ENCODE results near the gene PLAGL1.
"Not testable (repeated sequence)": the region's sequence is repeated elsewhere in the genome, so short reads cannot be mapped to it uniquely, and the experiment has no call there.

PLAGL1 gene

DNA sequence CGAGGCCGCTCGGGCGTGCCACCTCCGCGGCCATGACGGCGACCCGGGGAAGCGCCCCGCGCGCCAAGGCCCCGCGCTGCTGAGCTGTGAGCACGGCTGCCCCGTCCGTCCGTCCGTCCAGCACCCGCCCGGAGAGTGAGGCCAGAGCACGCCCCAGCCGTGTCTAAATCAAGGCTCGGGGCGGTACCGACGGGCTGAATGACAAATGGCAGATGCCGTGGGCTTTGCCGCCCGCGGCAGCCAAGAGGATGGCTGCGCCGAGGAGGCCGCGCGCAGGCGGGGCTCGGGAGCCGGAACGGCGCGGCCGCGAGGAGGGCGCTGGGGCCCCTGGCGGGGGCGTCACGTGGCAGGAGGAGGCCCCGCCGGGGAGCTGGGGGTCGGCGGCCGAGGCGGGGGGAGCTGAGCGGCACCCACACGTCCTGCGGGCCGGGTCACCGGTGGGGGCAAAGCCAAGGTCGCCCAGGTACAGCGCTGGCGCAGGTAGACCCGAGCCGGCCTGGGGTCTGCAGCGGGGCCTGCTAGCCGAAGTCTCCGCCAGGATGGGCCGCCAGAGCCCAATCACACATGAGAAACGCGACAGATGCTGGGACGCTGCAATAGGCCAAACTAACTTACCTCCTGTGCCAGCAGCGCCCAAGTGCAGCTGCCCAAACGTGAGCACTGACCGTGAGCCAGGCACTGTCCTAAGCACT is at the start of gene PLAGL1:
Gene PLAGL1, minus strand, starts transcription at position 140 of the 692 bp plus-strand sequence. CDS start 60,123 bp downstream, outside the sequence.
- ATAC-seq: peak; percentile 57 to 67

- ATAC-seq: peak; percentile 89 to 92
Measured at GRCh38 chr6:144055121-144055931, 47.3 kb upstream of the PLAGL1 start.

GRCh38 chr6:144053601-144054000 is 45.5 kb upstream of the PLAGL1 start:
- no peak for ATAC-seq

GRCh38 chr6:144052488-144052887 is 44.4 kb upstream of the PLAGL1 start:
- no peak for ATAC-seq

DNA sequence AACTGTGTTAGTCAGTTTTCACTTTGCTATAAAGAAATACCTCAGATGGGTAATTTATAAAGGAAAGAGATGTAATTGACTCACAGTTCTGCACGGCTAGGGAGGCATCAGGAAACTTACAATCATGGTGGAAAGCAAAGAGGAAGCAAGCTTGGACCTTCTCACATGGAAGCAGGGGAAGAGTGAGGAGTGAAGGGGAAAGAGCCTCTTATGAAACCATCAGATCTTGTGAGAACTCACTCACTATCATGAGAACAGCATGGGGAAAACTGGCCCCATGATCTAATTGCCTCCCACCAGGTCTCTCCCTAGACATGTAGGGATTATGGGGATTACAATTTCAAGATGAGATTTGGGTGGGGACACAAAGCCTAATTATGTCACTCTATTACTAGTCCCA is 41.3 kb upstream of the PLAGL1 start:
- no peak for ATAC-seq

DNA sequence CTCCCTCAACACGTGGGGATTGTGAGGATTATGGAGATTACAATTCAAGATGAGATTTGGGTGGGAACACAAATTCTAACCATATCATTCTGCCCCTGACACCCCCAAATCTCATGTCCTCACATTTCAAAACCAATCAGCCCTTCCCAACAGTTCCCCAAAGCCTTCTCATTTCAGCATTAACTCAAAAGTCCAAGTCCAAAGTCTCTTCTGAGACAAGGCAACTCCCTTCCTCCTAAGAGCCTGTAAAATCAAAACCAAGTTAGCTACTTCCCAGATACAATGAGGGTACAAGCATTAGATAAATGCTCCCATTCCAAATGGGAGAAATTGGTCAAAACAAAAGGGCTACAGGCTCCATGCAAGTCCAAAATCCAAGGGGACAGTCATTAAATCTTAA is 39.6 kb upstream of the PLAGL1 start:
- ATAC-seq: no peak

GRCh38 chr6:144046672-144047071 is 38.6 kb upstream of the PLAGL1 start:
- not testable (repeated sequence) for ATAC-seq

DNA sequence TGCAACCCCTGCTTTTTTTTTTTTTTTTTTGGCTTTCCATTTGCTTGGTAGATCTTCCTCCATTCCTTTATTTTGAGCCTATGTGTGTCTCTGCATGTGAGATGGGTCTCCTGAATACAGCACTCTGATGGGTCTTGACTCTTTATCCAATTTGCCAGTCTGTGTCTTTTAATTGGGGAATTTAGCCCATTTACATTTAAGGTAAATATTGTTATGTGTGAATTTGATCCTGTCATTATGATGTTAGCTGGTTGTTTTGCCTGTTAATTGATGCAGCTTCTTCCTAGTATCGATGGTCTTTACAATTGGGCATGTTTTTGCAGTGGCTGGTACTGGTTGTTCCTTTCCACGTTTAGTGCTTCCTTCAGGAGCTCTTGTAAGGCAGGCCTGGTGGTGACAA is 36.9 kb upstream of the PLAGL1 start:
- ATAC-seq: not testable (repeated sequence)

- ATAC-seq: no peak
Measured at GRCh38 chr6:144036835-144037195, 28.8 kb upstream of the PLAGL1 start.

DNA sequence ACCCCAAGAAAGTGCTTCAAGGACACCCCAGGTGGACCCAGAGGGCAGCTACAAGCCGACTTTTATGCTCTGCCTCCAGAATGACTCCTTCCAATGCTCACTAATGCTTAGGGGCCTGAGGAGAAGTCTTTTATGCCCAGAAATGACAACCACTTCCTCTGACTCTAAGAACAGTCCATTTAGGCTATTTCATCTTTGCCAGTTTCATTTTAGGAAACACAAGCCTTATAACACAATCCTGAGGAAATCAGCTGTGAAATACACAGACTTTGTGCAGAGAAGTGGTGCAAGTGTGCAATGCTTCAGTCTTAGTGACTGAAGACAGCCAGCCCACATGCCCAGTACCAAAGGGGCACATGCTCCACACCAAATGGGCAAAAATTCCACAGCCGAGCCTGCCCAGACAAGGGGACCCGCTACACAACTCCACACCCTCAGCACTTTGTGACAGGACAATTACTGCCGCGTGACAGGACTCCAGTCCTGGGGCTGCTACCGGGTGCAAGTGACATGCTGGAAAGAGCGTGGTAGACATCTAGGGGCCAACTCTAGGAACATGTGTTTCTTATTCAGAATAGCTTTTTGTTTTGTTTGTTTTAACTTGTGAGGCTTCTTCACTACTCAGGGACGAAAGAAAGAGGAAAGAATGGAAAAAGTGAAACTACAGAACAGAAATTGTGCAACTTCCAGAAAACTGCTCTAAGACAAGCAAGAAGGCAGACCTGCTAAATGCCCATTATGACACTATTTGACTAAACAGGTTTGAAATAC is 28.2 kb upstream of the PLAGL1 start:
- ATAC-seq: no peak

- no peak for ATAC-seq
Measured at GRCh38 chr6:144035416-144035815, 27.4 kb upstream of the PLAGL1 start.

- ATAC-seq: no peak
Measured at GRCh38 chr6:144033816-144034735, 26.0 kb upstream of the PLAGL1 start.

GRCh38 chr6:144029452-144029851 is 21.4 kb upstream of the PLAGL1 start:
- no peak for ATAC-seq

DNA sequence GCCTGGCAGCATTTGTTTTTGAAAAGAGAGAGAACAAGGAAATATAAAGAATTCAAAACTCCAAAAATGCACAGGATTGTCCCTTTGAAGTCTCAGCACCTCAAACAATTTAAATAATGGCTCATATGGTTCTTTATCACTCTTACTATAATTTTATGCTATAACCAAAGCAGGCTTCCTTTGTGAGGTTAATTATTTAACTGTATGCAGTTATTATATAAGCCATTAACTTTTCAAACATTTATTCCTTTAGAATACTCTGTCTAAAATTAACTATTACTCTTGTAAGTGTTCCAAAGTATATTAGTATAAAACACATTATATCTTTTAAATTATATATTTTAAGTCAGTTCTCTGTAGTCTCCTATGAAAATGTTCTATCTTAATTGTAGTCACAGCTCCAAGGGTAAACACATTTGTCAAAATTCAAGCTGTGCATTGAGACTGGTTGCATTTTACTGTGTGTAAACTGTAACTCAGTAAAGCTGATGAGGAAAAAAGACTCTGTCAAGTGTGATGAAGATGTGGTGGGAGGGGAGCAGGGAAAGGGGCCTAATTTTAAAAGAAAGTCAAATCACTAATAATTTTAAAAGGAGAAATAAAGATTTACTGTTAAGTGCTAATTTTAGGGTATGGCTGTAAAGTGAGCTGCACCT is 20.0 kb upstream of the PLAGL1 start:
- no peak for ATAC-seq

DNA sequence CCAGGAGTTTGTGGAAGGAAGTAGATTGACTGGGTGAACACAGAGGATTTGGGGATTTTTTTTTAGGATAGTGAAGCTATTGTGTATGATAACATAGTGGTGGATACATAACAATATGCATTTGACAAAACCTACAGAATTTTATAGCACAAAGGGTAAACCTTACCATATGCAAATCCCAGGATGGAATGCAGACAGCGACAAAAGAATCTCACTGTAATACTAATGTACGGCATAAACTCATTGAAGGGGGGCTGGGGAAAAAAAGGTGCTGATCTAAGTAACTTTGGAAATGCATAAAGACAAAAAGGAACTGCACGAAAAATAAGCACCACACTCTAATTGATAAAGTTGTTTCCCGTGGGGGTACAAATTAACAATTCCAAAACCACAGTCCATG is 15.2 kb upstream of the PLAGL1 start:
- no peak for ATAC-seq

GRCh38 chr6:144019929-144020328 is 11.9 kb upstream of the PLAGL1 start:
- ATAC-seq: no peak

DNA sequence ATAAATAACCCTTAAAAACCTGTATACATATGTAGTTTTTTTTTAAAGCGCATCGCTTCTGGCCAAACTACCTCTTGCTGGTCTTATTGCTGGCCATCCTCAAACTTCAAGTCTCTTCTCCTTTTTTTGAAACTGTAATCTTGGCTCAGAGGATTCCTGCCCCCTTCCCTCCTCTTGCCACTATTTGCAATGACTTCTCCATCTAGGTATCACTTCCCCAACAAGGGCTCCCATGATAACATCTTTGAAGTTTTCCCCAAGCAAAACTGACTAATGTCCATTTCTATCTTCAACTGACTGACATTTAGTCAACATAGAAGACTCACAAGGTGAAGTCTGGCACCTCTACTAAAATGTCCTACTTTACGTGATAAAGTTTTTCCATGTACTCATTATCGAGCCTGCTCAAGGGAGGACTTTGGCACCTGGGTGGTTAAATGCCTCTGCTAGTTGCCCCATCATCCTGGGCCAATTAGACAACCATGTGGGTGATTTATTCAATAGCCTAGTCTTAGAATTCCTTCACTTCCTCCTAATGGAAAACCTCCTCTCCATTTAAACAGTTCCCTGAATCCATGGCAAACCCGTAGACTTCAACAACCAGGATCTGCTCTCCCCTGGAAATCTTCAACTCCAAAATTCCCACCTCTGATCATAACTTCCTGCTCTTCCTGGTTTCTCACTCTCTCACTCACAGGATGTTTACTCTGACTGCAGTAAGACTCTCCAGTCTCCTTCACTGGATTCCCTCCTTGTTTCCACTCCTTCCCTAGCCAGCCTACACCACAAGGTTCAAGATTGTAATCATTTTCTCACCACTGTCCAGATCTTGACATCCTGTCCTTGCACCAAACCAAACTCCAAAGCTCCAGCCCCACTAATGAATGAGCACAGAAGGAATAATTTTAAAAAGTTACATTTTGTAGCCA is 9.4 kb upstream of the PLAGL1 start:
- ATAC-seq: no peak

DNA sequence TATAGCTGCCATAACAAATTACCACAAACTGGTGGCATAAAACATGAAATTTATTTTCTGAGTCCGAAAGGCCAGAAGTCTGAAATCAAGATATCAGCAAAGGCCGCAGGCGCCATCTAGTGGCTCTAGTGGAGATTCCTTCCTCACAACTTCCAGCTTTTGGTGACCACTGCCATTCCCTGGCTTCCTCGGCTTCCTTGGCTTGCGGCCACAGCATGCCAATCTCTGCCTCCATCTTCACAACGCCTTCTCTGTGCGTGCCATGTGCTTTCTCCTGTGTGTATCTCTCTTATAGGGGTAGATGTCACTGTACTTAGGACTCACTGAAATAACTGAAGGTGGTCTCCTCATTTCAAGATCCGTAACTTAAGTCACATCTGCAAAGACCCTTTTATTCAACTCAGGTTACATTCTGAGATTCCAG is 5.4 kb upstream of the PLAGL1 start:
- ATAC-seq: no peak

GRCh38 chr6:144012534-144012933 is 4.5 kb upstream of the PLAGL1 start:
- no peak for ATAC-seq

DNA sequence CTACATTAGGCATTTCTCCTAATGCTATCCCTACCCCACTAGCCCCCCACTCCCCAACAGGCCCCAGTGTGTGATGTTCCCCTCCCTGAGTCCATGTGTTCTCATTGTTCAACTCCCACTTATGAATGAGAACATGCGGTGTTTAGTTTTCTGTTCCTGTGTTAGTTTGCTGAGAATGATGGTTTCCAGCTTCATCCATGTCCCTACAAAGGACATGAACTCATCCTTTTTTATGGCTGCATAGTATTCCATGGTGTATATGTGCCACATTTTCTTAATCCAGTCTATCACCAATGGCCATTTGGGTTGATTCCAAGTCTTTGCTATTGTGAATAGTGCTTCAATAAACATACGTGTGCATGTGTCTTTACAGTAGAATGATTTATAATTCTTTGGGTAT is 1.6 kb upstream of the PLAGL1 start:
- not testable (repeated sequence) for ATAC-seq

- no peak for ATAC-seq
Measured at GRCh38 chr6:144008846-144009245, 787 bp upstream of the PLAGL1 start.
